ENCODE data around the gene SPOCD1. TPM values are rescaled to one million over a fixed set of nuclear protein-coding genes. Genes with fewer than 3 reads are reported as not detected.

Gene SPOCD1
- total and polyA plus RNA-seq, 2 experiments from 2014 or later, result 0.73 to 1.3 TPM

GRCh38 chr1:31800674-31800967, 15.2 kb downstream of the SPOCD1 start:
- Histone ChIP-seq H3K4me1 (ENCODE audit: insufficient read depth) (peaks cover 3% of the 10 kb centered on the region; the same call in 1 of the 2 replicates), H3K36me3 (ENCODE audit: insufficient read depth) (no peaks in the 10 kb centered on the region), H3K4me3 (no peak overlapping the region), H3K27ac (ENCODE audit: low read depth) (no peak overlapping the region), H3K27me3 (ENCODE audit: insufficient read depth) (no peaks in the 10 kb centered on the region), H3K79me2 (replicated peaks; ENCODE audit: insufficient read depth) (no peaks in the 10 kb centered on the region), H2AFZ (no peak overlapping the region), H3K9me2 (ENCODE audit: insufficient read depth) (no peaks in the 10 kb centered on the region), H4K20me1 (replicated peaks; ENCODE audit: insufficient read depth) (no peaks in the 10 kb centered on the region), H3K4me2 (no peak overlapping the region), H3F3A (replicated peaks; ENCODE audit: low read depth) (no peaks in the 10 kb centered on the region)
- TF ChIP-seq CREB1 (CRISPR knock-in tag; IDR thresholded peaks at IDR 0.05; ENCODE audit: low read depth) (no peak), EZH2phosphoT487 (IDR thresholded peaks at IDR 0.05; ENCODE audit: unreplicated experiment) (no peak), REST (IDR thresholded peaks at IDR 0.05; ENCODE audit: unreplicated experiment) (no peak), CTCF (conservative IDR thresholded peaks at IDR 0.05; ENCODE audit: low read depth in 2 of 2) (no peak), ZNF462 (CRISPR knock-in tag; IDR thresholded peaks at IDR 0.05) (no peak)
- Mint-ChIP-seq H3K36me3 (ENCODE audit: low read depth) (no peaks in the 10 kb centered on the region), H3K27ac (no peak overlapping the region), H3K9me3 (no peaks in the 10 kb centered on the region), H3K27me3 (ENCODE audit: insufficient read depth, low read depth, poor library complexity) (peaks cover 10% of the 10 kb centered on the region), H3K4me3 (no peak overlapping the region), H3K4me1 (peaks cover 34% of the 10 kb centered on the region)
- DNase-seq (ENCODE audit: low spot score) (no peak), ATAC-seq (no peak)

All from GM23338 (cell line).